GM12878 (cell line): Measurements from ENCODE around the gene KCNIP3.

ENCODE experiments used
- BMI1 ChIP-seq: fragments of 450-650 bp; IDR thresholded peaks from 2 replicates; pipeline ENCODE4 v1.6.1; 2016; ENCODE audit warnings: mild to moderate bottlenecking, moderate library complexity, borderline replicate concordance
- CTCF ChIP-seq, 3 experiments: IDR thresholded peaks in 2 of 3; conservative IDR thresholded peaks in 1 of 3; 2 replicates each; pipeline ENCODE4 v1.5.1; 2011; ENCODE audit warnings: low read depth in 3 of 3, low read length in 3 of 3, mild to moderate bottlenecking in 3 of 3, control low read depth in 2 of 3, moderate library complexity in 2 of 3, inconsistent platforms in 1 of 3, mixed read lengths in 1 of 3; ENCODE audit not compliant: control insufficient read depth in 2 of 3, insufficient read depth in 1 of 3; ENCODE audit errors: extremely low read depth in 1 of 3
- EED ChIP-seq: sonication (generic); IDR thresholded peaks from 2 replicates; pipeline ENCODE4 v1.6.1; 2016; ENCODE audit warnings: antibody characterized with exemption, low read depth
- ESRRA ChIP-seq: IDR thresholded peaks from 2 replicates; pipeline ENCODE4 v1.6.1; 2012; ENCODE audit warnings: mild to moderate bottlenecking, low read length, improper control_type of control experiment
- ETV6 ChIP-seq, 2 experiments: fragments of 450-650 bp in 1 of 2; IDR thresholded peaks in 1 of 2; conservative IDR thresholded peaks in 1 of 2; 2 replicates each; pipeline ENCODE4 v1.6.1; 2014; ENCODE audit warnings: antibody characterized with exemption in 1 of 2, borderline replicate concordance in 1 of 2, low read depth in 1 of 2, mild to moderate bottlenecking in 1 of 2, moderate library complexity in 1 of 2
- IRF3 ChIP-seq: fragments of 450-650 bp; IDR thresholded peaks from 2 replicates; pipeline ENCODE4 v1.6.1; 2014; ENCODE audit warnings: mild to moderate bottlenecking
- MTA3 ChIP-seq: IDR thresholded peaks from 2 replicates; pipeline ENCODE4 v1.6.1; 2012; ENCODE audit warnings: low read length, inconsistent platforms, borderline replicate concordance
- NR2C2 ChIP-seq: IDR thresholded peaks from 2 replicates; pipeline ENCODE4 v1.6.1; 2011; ENCODE audit warnings: borderline replicate concordance, low read depth; ENCODE audit not compliant: control insufficient read depth, insufficient read length
- POLR2AphosphoS5 ChIP-seq: IDR thresholded peaks from 2 replicates; pipeline ENCODE4 v1.6.1; 2011; ENCODE audit warnings: mild to moderate bottlenecking, low read length, inconsistent platforms
- RCOR1 ChIP-seq: conservative IDR thresholded peaks from 2 replicates; pipeline ENCODE4 v1.6.1; 2012; ENCODE audit warnings: low read depth, low read length, improper control_type of control experiment
- SP1 ChIP-seq: IDR thresholded peaks from one replicate; pipeline ENCODE4 v1.6.1; 2011; ENCODE audit warnings: low read depth, low read length
- TF ChIP-seq, protein P1 (sequence below): IDR thresholded peaks from 2 replicates; pipeline ENCODE4 v1.6.1; 2011; ENCODE audit warnings: mild to moderate bottlenecking, low read depth, low read length, moderate library complexity; ENCODE audit not compliant: insufficient replicate concordance
- TF ChIP-seq, protein P2 (sequence below): IDR thresholded peaks from 2 replicates; pipeline ENCODE4 v1.6.1; 2011; ENCODE audit warnings: low read depth, low read length, improper control_type of control experiment, borderline replicate concordance

DNA sequence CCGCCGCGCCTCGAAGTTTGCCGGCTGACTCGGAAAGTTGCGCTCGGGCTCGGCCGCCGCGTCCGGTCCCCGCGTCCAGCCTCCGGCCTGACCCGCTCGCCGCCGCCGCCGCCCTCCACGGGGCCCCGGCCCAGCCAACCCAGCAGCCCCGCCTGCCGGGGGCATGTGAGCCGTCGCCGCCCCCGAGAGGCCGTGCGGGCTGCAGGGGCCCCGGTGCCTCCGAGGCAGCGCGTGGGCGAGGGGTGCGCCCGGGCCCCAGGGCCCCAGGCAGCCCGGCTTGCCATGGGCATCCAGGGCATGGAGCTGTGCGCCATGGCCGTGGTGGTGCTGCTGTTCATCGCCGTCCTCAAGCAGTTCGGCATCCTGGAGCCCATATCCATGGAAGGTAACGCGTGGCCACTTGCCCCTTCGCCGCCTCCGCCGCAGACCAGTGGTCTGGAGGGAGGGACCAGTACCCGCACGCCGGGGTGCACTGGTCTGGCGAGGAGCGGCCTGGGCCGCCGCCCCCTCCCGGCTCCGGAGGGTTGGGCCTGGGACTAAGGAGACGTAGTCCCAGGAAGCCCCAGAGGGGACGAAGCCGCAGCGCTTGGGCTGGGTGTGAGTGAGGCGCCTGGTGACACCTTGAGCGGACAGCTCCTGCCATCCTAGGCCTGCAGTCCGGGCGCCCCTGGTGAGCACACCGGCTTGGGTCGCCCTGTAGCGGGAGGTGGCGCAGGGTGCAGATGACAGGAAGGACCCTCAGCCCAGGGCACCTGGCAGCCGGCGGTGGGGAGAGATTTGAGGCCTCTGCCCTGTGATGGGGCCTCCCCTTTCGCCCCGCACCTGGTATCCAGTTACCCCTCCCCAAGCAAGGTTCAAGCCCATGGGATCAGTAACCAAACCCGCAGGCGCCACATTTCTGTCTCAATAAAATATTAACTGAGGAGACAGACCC, 49.9 kb downstream of the KCNIP3 start:
- TF ChIP-seq BMI1: no peak
- no peak for TF ChIP-seq RCOR1
- TF ChIP-seq CTCF (IDR thresholded peaks at IDR 0.05 in 2 of 3, conservative IDR thresholded peaks at IDR 0.05 in 1 of 3; ENCODE audit: control insufficient read depth in 2 of 3, extremely low read depth in 1 of 3, insufficient read depth in 1 of 3, low read depth in 3 of 3, low read length in 3 of 3): no peak
- TF ChIP-seq ESRRA: no peak
- TF ChIP-seq POLR2AphosphoS5: no peak
- TF ChIP-seq NR2C2: no peak
- TF ChIP-seq IRF3: no peak
- TF ChIP-seq, protein P1, sequence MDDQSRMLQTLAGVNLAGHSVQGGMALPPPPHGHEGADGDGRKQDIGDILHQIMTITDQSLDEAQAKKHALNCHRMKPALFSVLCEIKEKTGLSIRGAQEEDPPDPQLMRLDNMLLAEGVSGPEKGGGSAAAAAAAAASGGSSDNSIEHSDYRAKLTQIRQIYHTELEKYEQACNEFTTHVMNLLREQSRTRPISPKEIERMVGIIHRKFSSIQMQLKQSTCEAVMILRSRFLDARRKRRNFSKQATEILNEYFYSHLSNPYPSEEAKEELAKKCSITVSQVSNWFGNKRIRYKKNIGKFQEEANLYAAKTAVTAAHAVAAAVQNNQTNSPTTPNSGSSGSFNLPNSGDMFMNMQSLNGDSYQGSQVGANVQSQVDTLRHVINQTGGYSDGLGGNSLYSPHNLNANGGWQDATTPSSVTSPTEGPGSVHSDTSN: no peak
- no peak for TF ChIP-seq ETV6 (conservative IDR thresholded peaks at IDR 0.05 in 1 of 2, IDR thresholded peaks at IDR 0.05 in 1 of 2; ENCODE audit: borderline replicate concordance in 1 of 2, low read depth in 1 of 2)
- no peak for TF ChIP-seq SP1
- no peak for TF ChIP-seq EED
- TF ChIP-seq, protein P2, sequence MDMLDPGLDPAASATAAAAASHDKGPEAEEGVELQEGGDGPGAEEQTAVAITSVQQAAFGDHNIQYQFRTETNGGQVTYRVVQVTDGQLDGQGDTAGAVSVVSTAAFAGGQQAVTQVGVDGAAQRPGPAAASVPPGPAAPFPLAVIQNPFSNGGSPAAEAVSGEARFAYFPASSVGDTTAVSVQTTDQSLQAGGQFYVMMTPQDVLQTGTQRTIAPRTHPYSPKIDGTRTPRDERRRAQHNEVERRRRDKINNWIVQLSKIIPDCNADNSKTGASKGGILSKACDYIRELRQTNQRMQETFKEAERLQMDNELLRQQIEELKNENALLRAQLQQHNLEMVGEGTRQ: no peak
- TF ChIP-seq MTA3: no peak
